Endothelial cell (in vitro differentiated cells): Measurements from ENCODE around the gene OR5B12. TPM values are rescaled to one million over a fixed set of nuclear protein-coding genes. Genes with fewer than 3 reads are reported as not detected.

Experiments used
- DNase-seq: peaks from one replicate; pipeline ENCODE4 v3.0.0; 2021; ENCODE audit warnings: low spot score
- H3K27ac Mint-ChIP-seq: one replicate; pipeline ENCODE4 v1.8.0; 2021; ENCODE audit warnings: mixed read lengths, inconsistent platforms; ENCODE audit not compliant: unreplicated experiment
- H3K27me3 Mint-ChIP-seq: one replicate; pipeline ENCODE4 v1.8.0; 2021; ENCODE audit warnings: mild to moderate bottlenecking, moderate library complexity, mixed read lengths, inconsistent platforms; ENCODE audit not compliant: unreplicated experiment
- H3K36me3 Mint-ChIP-seq: one replicate; pipeline ENCODE4 v1.8.0; 2021; ENCODE audit warnings: mild to moderate bottlenecking, low read depth, mixed read lengths, inconsistent platforms; ENCODE audit not compliant: unreplicated experiment
- H3K4me1 Mint-ChIP-seq: one replicate; pipeline ENCODE4 v1.8.0; 2021; ENCODE audit warnings: mild to moderate bottlenecking, mixed read lengths, inconsistent platforms; ENCODE audit not compliant: unreplicated experiment
- H3K4me3 Mint-ChIP-seq: one replicate; pipeline ENCODE4 v1.8.0; 2021; ENCODE audit warnings: mild to moderate bottlenecking, mixed read lengths, inconsistent platforms; ENCODE audit not compliant: unreplicated experiment
- H3K9me3 Mint-ChIP-seq: one replicate; pipeline ENCODE4 v1.8.0; 2021; ENCODE audit warnings: mixed read lengths, inconsistent platforms; ENCODE audit not compliant: unreplicated experiment
- total RNA-seq: library from RNA; stranded (reverse); fragmentation: NEBNext Ultra II Directional; extraction: Animal tissue kit (Norgen Biotek cat#: 25700); gene quantifications from one replicate; pipeline ENCODE4 v1.2.1, GENCODE V29; 2021; ENCODE audit not compliant: unreplicated experiment
- TF ChIP-seq, protein P1 (sequence below): fragments of 200-600 bp; sonication (generic); IDR thresholded peaks from one replicate; pipeline ENCODE4 v1.5.0; 2021; ENCODE audit warnings: antibody characterized with exemption; ENCODE audit not compliant: unreplicated experiment

The OR5B12 gene
- total RNA-seq, 1 donor from 2014 or later: not detected

DNA sequence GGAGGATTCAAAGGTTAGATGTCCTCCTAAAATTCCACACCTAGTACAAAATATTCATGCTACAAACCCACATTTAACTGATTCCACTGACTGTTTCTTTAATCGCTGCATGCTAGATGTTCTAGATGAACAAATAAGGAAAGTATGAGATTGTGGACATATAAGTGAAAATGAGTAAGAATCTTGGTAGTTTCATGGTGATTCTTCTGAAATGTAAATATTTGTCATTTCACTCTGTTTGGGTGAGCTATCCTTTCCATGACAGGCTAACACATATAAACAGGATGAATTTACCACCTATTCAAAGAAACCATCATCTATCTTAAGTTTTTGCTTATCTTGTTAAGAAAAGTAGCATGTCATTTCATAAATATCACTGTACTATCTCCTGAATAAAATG, 50.2 kb downstream of the OR5B12 start:
- no peaks in the 10 kb centered on the region for H3K9me3 Mint-ChIP-seq
- H3K4me3 Mint-ChIP-seq: no peak overlapping the region
- no peak overlapping the region for H3K27ac Mint-ChIP-seq
- H3K27me3 Mint-ChIP-seq: peaks cover 1% of the 10 kb centered on the region
- no peak for DNase-seq
- TF ChIP-seq, protein P1, sequence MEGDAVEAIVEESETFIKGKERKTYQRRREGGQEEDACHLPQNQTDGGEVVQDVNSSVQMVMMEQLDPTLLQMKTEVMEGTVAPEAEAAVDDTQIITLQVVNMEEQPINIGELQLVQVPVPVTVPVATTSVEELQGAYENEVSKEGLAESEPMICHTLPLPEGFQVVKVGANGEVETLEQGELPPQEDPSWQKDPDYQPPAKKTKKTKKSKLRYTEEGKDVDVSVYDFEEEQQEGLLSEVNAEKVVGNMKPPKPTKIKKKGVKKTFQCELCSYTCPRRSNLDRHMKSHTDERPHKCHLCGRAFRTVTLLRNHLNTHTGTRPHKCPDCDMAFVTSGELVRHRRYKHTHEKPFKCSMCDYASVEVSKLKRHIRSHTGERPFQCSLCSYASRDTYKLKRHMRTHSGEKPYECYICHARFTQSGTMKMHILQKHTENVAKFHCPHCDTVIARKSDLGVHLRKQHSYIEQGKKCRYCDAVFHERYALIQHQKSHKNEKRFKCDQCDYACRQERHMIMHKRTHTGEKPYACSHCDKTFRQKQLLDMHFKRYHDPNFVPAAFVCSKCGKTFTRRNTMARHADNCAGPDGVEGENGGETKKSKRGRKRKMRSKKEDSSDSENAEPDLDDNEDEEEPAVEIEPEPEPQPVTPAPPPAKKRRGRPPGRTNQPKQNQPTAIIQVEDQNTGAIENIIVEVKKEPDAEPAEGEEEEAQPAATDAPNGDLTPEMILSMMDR: no peak
- no peaks in the 10 kb centered on the region for H3K4me1 Mint-ChIP-seq
- H3K36me3 Mint-ChIP-seq: no peaks in the 10 kb centered on the region

DNA sequence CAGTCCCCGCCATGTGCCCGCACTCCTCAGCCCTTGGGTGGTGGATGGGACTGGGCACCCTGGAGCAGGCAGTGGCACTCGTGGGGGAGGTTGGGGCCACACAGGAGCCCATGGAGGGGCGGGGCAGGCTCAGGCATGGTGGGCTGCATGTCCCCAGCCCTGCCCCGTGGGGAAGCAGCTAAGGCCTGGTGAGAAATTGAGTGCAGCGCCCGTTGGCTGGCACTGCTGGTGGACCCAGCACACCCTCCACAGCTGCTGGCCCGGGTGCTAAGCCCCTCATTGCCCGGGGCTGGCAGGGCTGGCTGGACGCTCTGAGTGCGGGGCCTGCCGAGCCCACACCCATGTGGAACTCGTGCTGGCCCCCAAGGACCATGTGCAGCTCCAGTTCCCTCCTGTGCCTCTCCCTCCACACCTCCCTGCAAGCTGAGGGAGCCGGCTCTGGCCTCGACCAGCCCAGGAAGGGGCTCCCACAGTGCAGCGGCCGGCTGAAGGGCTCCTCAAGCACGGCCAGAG, 51.4 kb downstream of the OR5B12 start:
- no peak for DNase-seq

More for the DNA sequence above, 51.4 kb downstream of the OR5B12 start:
- no peaks in the 10 kb centered on the region for H3K9me3 Mint-ChIP-seq
- H3K27me3 Mint-ChIP-seq: peaks cover 1% of the 10 kb centered on the region
- H3K4me3 Mint-ChIP-seq: no peak overlapping the region
- no peaks in the 10 kb centered on the region for H3K36me3 Mint-ChIP-seq
- no peak overlapping the region for H3K27ac Mint-ChIP-seq
- no peaks in the 10 kb centered on the region for H3K4me1 Mint-ChIP-seq
- TF ChIP-seq, protein P1: no peak

Other genes starting within 250 kb of the OR5B12 start
- not detected for gene OR1S2, start 238.1 kb downstream of the OR5B12 start, total RNA-seq
- gene OR1S1, start 229.5 kb downstream of the OR5B12 start, total RNA-seq: not detected
- gene OR10Q1, start 213.3 kb downstream of the OR5B12 start, total RNA-seq: not detected
- not detected for gene OR10W1, start 174.0 kb downstream of the OR5B12 start, total RNA-seq
- not detected for gene OR5B17, start 83.2 kb downstream of the OR5B12 start, total RNA-seq
- not detected for gene OR5B3, start 35.4 kb downstream of the OR5B12 start, total RNA-seq
- not detected for gene OR5B2, start 14.1 kb downstream of the OR5B12 start, total RNA-seq
- gene OR5B21, start 65.9 kb upstream of the OR5B12 start, total RNA-seq: not detected
- 5.0 TPM for gene LPXN, start 133.6 kb upstream of the OR5B12 start, total RNA-seq
- 28.4 TPM for gene ZFP91, start 136.8 kb upstream of the OR5B12 start, total RNA-seq
- gene CNTF, start 180.4 kb upstream of the OR5B12 start, total RNA-seq: 1.6 TPM